NB4 (cell line): Measurements from ENCODE around the gene CP.

Experiments
- MYC ChIP-seq: IDR thresholded peaks from 2 replicates; pipeline ENCODE4 v1.6.1; 2011; ENCODE audit warnings: low read depth, low read length
- TF ChIP-seq, protein P1 (sequence below): IDR thresholded peaks from one replicate; pipeline ENCODE4 v1.5.1; 2012; ENCODE audit warnings: low read depth, low read length

DNA sequence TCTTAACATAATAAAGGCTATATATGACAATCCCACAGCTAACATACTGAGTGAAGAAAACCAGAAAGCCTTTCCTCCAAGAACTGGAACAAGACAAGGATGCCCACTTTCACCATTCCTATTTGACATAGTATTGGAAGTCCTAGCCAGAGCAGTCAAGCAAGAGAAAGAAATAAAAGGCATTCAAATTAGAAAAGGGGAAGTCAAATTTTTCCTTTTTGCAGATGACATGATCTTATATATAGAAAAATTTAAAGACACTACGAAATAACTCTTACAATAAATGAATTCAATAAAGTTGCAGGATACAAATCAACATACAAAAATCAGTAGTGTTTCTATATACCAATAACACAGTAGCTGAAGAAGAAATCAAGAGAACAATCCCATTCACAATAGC lies 42.2 kb upstream of the CP start:
- TF ChIP-seq, protein P1, sequence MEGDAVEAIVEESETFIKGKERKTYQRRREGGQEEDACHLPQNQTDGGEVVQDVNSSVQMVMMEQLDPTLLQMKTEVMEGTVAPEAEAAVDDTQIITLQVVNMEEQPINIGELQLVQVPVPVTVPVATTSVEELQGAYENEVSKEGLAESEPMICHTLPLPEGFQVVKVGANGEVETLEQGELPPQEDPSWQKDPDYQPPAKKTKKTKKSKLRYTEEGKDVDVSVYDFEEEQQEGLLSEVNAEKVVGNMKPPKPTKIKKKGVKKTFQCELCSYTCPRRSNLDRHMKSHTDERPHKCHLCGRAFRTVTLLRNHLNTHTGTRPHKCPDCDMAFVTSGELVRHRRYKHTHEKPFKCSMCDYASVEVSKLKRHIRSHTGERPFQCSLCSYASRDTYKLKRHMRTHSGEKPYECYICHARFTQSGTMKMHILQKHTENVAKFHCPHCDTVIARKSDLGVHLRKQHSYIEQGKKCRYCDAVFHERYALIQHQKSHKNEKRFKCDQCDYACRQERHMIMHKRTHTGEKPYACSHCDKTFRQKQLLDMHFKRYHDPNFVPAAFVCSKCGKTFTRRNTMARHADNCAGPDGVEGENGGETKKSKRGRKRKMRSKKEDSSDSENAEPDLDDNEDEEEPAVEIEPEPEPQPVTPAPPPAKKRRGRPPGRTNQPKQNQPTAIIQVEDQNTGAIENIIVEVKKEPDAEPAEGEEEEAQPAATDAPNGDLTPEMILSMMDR: no peak
- TF ChIP-seq MYC: no peak
